ENCODE data around the gene ZC3H6.

ZC3H6 gene

GRCh38 chr2:112295407-112296078 is 20.1 kb downstream of the ZC3H6 start:
- H3K27me3 ChIP-seq (ENCODE audit: insufficient read depth, low read length, poor library complexity, severe bottlenecking): no peaks in the 10 kb centered on the region
- H3K4me3 ChIP-seq (ENCODE audit: low read length, poor library complexity, severe bottlenecking): no peak overlapping the region
- TF ChIP-seq EZH2phosphoT487 (IDR thresholded peaks at IDR 0.05; ENCODE audit: borderline replicate concordance) (no peak), CTCF (conservative IDR thresholded peaks at IDR 0.05; ENCODE audit: low read length) (no peak)
- H3F3A ChIP-seq (ENCODE audit: low read depth): no peaks in the 10 kb centered on the region
- no peaks in the 10 kb centered on the region for H4K20me1 ChIP-seq (ENCODE audit: insufficient read depth, low read length, poor library complexity, severe bottlenecking)
- H3K9ac ChIP-seq (ENCODE audit: low read depth, low read length, poor library complexity, severe bottlenecking): no peak overlapping the region
- no peak overlapping the region for H3K4me2 ChIP-seq (ENCODE audit: low read depth, low read length, poor library complexity, severe bottlenecking)
- no peaks in the 10 kb centered on the region for H3K4me1 ChIP-seq (ENCODE audit: insufficient read depth, low read length, poor library complexity, severe bottlenecking)
- no peaks in the 10 kb centered on the region for H3K36me3 ChIP-seq (ENCODE audit: insufficient read depth, low read length)
- no peaks in the 10 kb centered on the region for H3K9me2 ChIP-seq (replicated peaks; ENCODE audit: low read depth, low read length)
- H3K9me3 ChIP-seq (ENCODE audit: insufficient read depth, low read depth, low read length): no peaks in the 10 kb centered on the region
- H2AFZ ChIP-seq (ENCODE audit: low read length): no peak overlapping the region
- no peaks in the 10 kb centered on the region for H3K79me2 ChIP-seq (ENCODE audit: insufficient read depth, low read length)

- no peak overlapping the region for H3K4me2 ChIP-seq (ENCODE audit: low read depth, low read length, poor library complexity, severe bottlenecking)
- H3K9me2 ChIP-seq (replicated peaks; ENCODE audit: low read depth, low read length): no peaks in the 10 kb centered on the region
- no peak overlapping the region for H2AFZ ChIP-seq (ENCODE audit: low read length)
- no peaks in the 10 kb centered on the region for H3K36me3 ChIP-seq (ENCODE audit: insufficient read depth, low read length)
- no peak for TF ChIP-seq EZH2phosphoT487 (IDR thresholded peaks at IDR 0.05; ENCODE audit: borderline replicate concordance)
- no peak for TF ChIP-seq CTCF (conservative IDR thresholded peaks at IDR 0.05; ENCODE audit: low read length)
- no peaks in the 10 kb centered on the region for H3K9me3 ChIP-seq (ENCODE audit: insufficient read depth, low read depth, low read length)
- H3K79me2 ChIP-seq (ENCODE audit: insufficient read depth, low read length): no peaks in the 10 kb centered on the region
- no peaks in the 10 kb centered on the region for H4K20me1 ChIP-seq (ENCODE audit: insufficient read depth, low read length, poor library complexity, severe bottlenecking)
- no peak overlapping the region for H3K9ac ChIP-seq (ENCODE audit: low read depth, low read length, poor library complexity, severe bottlenecking)
- no peaks in the 10 kb centered on the region for H3K27me3 ChIP-seq (ENCODE audit: insufficient read depth, low read length, poor library complexity, severe bottlenecking)
- H3K4me3 ChIP-seq (ENCODE audit: low read length, poor library complexity, severe bottlenecking): no peak overlapping the region
- no peaks in the 10 kb centered on the region for H3F3A ChIP-seq (ENCODE audit: low read depth)
- no peaks in the 10 kb centered on the region for H3K4me1 ChIP-seq (ENCODE audit: insufficient read depth, low read length, poor library complexity, severe bottlenecking)
Measured at GRCh38 chr2:112296407-112296806, 21.0 kb downstream of the ZC3H6 start.

GRCh38 chr2:112301171-112301584 is 25.8 kb downstream of the ZC3H6 start:
- Histone ChIP-seq H3K27me3 (ENCODE audit: insufficient read depth, low read length, poor library complexity, severe bottlenecking) (no peaks in the 10 kb centered on the region), H3F3A (ENCODE audit: low read depth) (no peaks in the 10 kb centered on the region), H3K36me3 (ENCODE audit: insufficient read depth, low read length) (peaks cover 8% of the 10 kb centered on the region; the same call in 1 of the 2 replicates), H4K20me1 (ENCODE audit: insufficient read depth, low read length, poor library complexity, severe bottlenecking) (no peaks in the 10 kb centered on the region), H3K4me1 (ENCODE audit: insufficient read depth, low read length, poor library complexity, severe bottlenecking) (no peaks in the 10 kb centered on the region), H3K9me3 (ENCODE audit: insufficient read depth, low read depth, low read length) (no peaks in the 10 kb centered on the region), H3K9ac (ENCODE audit: low read depth, low read length, poor library complexity, severe bottlenecking) (no peak overlapping the region), H3K79me2 (ENCODE audit: insufficient read depth, low read length) (no peaks in the 10 kb centered on the region), H2AFZ (ENCODE audit: low read length) (no peak overlapping the region), H3K9me2 (replicated peaks; ENCODE audit: low read depth, low read length) (no peaks in the 10 kb centered on the region), H3K4me3 (ENCODE audit: low read length, poor library complexity, severe bottlenecking) (no peak overlapping the region), H3K4me2 (ENCODE audit: low read depth, low read length, poor library complexity, severe bottlenecking) (no peak overlapping the region)
- no peak for TF ChIP-seq EZH2phosphoT487 (IDR thresholded peaks at IDR 0.05; ENCODE audit: borderline replicate concordance)
- TF ChIP-seq CTCF (conservative IDR thresholded peaks at IDR 0.05; ENCODE audit: low read length): no peak
